EL (cell line): ENCODE measurements around the gene DHX29.
A peak's percentile ranks its signal among the peaks of the same experiment; 100 is the strongest.
"Not testable (repeated sequence)": the region's sequence is repeated elsewhere in the genome, so short reads cannot be mapped to it uniquely, and the experiment has no call there.

Source experiments
- DNase-seq: peaks from one replicate; pipeline ENCODE4 v3.0.0-alpha.2; 2016

Gene DHX29

GRCh38 chr5:55307383-55308253 is at the start of gene DHX29, which contains the start of gene MTREX:
DHX29 (minus strand) TSS chr5:55307694; CDS start chr5:55307573, 121 bp downstream.
MTREX (plus strand) TSS chr5:55307989; CDS start chr5:55308014, 25 bp downstream.
- peak; percentile 91 for DNase-seq

- no peak for DNase-seq
Measured at GRCh38 chr5:55356896-55357295, 49.4 kb upstream of the DHX29 start.

- no peak for DNase-seq
Measured at GRCh38 chr5:55350754-55351153, 43.3 kb upstream of the DHX29 start.

GRCh38 chr5:55347786-55348185 is 40.3 kb upstream of the DHX29 start:
- DNase-seq = peak; percentile 13

- no peak for DNase-seq
Measured at GRCh38 chr5:55345327-55345726, 37.8 kb upstream of the DHX29 start.

GRCh38 chr5:55344392-55344992 is 37.0 kb upstream of the DHX29 start:
- DNase-seq = peak; percentile 59

GRCh38 chr5:55343609-55344008 is 36.1 kb upstream of the DHX29 start:
- no peak for DNase-seq

GRCh38 chr5:55343107-55343506 is 35.6 kb upstream of the DHX29 start:
- no peak for DNase-seq

- DNase-seq = no peak
Measured at GRCh38 chr5:55338810-55339243, 31.3 kb upstream of the DHX29 start.

- DNase-seq = peak; percentile 4
Measured at GRCh38 chr5:55338092-55338613, 30.7 kb upstream of the DHX29 start.

GRCh38 chr5:55333811-55334210 is 26.3 kb upstream of the DHX29 start:
- DNase-seq = no peak

- no peak for DNase-seq
Measured at GRCh38 chr5:55333017-55333416, 25.5 kb upstream of the DHX29 start.

GRCh38 chr5:55331321-55331720 is 23.8 kb upstream of the DHX29 start:
- no peak for DNase-seq

GRCh38 chr5:55327281-55327680 is 19.8 kb upstream of the DHX29 start:
- no peak for DNase-seq

- no peak for DNase-seq
Measured at GRCh38 chr5:55325621-55326020, 18.1 kb upstream of the DHX29 start.

- peak; percentile 52 for DNase-seq
Measured at GRCh38 chr5:55324815-55325418, 17.4 kb upstream of the DHX29 start.

- DNase-seq = no peak
Measured at GRCh38 chr5:55324006-55324405, 16.5 kb upstream of the DHX29 start.

- DNase-seq = peak; percentile 8
Measured at GRCh38 chr5:55320571-55320970, 13.1 kb upstream of the DHX29 start.

- DNase-seq = no peak
Measured at GRCh38 chr5:55319491-55319890, 12.0 kb upstream of the DHX29 start.

- DNase-seq = not testable (repeated sequence)
Measured at GRCh38 chr5:55318237-55318636, 10.7 kb upstream of the DHX29 start.

- DNase-seq = no peak
Measured at GRCh38 chr5:55316837-55317236, 9.3 kb upstream of the DHX29 start.

- DNase-seq = no peak
Measured at GRCh38 chr5:55316289-55316688, 8.8 kb upstream of the DHX29 start.

- DNase-seq = no peak
Measured at GRCh38 chr5:55313870-55314617, 6.5 kb upstream of the DHX29 start.
